ENCODE measurements around the gene A1BG.

A1BG gene

DNA sequence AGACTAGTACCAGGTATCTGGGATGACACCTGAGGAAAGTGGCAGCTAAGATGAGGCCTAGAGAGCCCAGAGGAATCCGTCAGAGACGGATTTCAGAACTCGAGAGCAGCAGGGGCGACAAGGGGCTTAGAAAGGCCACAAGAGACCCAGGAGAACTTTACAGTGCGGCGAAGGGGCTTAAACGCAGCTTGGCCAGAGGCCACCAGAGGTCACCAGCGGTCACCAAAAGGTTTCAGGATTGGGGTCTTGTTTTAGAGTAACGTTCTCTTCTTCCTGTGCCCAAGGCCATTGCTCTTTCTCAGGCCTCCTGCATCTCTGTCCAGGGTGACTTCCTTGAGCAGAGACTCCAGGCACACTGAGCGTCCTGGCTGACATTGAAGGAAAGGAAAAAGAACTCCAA is 24.3 kb downstream of the A1BG start:
- H3K4me1 ChIP-seq: peaks cover 32 to 42% (median 38%) of the 10 kb centered on the region in 10 experiments
- H3K4me2 ChIP-seq: peak overlapping the region; percentile 80 to 96 (median 89)
- no peaks in the 10 kb centered on the region for H3K27me3 ChIP-seq
- peak overlapping the region in 10 of 11 experiments; percentile 17 to 89 (median 84); a peak in 17 of 22 replicates for H3K9ac ChIP-seq
- H3K36me3 ChIP-seq: peaks cover 0 to 9% (median 0%) of the 10 kb centered on the region in 11 experiments; a peak in 4 of 22 replicates
- no peak overlapping the region for H3K4me3 ChIP-seq
- no peak for TF ChIP-seq Cebpa-rat (IDR thresholded peaks at IDR 0.05)
- H3K27ac ChIP-seq: peak overlapping the region in 3 of 11 experiments; percentile 9 to 35 (median 31); a peak in 3 of 22 replicates
- peaks cover 0 to 12% (median 8%) of the 10 kb centered on the region in 11 experiments; a peak in 8 of 22 replicates for H4K20me1 ChIP-seq
- no peaks in the 10 kb centered on the region for H3K9me3 ChIP-seq (replicated peaks in 1 of 11)

DNA sequence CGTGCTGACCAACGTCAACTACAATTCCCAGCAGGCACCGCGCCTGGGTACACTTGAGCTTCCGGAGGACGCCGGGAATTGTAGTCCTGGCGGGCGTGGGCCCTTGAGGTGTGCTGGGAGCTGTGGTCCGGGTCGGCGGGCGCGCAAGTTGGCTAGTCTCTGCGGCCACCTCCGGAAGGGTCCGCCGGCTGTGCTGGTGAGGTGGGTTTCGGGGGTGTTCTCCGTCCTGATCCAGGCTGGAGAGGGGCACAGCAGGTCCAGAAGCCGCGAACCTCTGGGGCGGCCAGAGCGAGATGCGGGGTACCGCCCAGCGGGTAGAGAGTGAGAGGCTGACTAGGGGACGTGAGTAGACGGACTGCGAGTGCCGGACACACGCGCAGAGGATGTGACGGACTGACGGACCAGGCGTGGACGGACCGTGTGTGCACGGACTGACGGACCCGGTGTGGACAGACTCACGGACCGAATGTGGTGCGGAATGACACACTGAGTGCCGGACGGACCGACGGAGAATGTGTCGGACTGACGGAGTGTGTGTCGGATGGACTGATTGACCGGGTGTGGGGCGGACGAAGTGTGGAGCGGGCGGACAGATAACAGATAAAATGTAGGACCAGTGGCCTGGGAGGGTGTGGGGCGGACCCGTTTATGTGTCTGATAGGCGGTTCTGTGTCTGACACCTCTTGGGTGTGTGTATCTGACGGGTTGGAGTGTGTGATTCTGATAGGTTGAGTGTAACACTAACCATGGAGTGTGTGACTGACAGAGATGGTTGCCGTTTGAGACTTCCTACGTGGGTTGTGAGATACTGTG is 26.2 kb downstream of the A1BG start, which contains the start of gene ZSCAN22:
ZSCAN22 (plus strand) TSS at position 81 of the 813 bp plus-strand sequence. CDS start 7,809 bp downstream, outside the sequence.
- no peaks in the 10 kb centered on the region for H3K9me3 ChIP-seq (replicated peaks in 1 of 11)
- H3K36me3 ChIP-seq: peaks cover 2 to 24% (median 13%) of the 10 kb centered on the region in 11 experiments; a peak in 15 of 22 replicates
- H3K4me2 ChIP-seq: peak within 1 kb of the TSS; percentile 80 to 96 (median 91)
- TF ChIP-seq Cebpa-rat (IDR thresholded peaks at IDR 0.05): no peak
- H3K4me1 ChIP-seq: peaks cover 32 to 42% (median 37%) of the 10 kb centered on the region in 10 experiments
- peak within 1 kb of the TSS; percentile 59 to 91 (median 82) for H3K4me3 ChIP-seq
- peak within 1 kb of the TSS; percentile 75 to 89 (median 85) for H3K9ac ChIP-seq
- no peaks in the 10 kb centered on the region for H3K27me3 ChIP-seq
- H4K20me1 ChIP-seq: peaks cover 0 to 23% (median 8%) of the 10 kb centered on the region in 11 experiments; a peak in 10 of 22 replicates
- H3K27ac ChIP-seq: peak within 1 kb of the TSS; percentile 45 to 87 (median 76); a peak in 21 of 22 replicates

DNA sequence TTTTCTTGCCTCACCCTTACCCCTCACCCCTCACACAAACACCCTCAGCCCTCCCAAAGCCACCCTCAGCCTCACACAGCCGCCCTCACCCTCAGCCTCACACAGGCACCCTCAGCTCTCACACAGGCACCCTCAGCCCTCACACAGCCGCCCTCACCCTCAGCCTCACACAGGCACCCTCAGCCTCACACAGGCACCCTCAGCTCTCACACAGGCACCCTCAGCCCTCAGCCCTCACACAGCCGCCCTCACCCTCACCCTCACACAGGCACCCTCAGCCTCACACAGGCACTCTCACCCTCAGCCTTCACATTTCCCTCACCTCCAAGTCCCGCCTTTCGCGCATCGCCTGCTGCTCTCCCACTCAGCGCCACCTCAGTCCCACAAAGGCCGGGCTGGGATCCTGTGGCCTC is 26.8 kb downstream of the A1BG start:
- peaks cover 32 to 42% (median 37%) of the 10 kb centered on the region in 10 experiments for H3K4me1 ChIP-seq
- H3K4me3 ChIP-seq: peak overlapping the region; percentile 59 to 91 (median 82)
- H3K36me3 ChIP-seq: peaks cover 5 to 31% (median 19%) of the 10 kb centered on the region in 11 experiments; a peak in 16 of 22 replicates
- H3K27ac ChIP-seq: peak overlapping the region; percentile 45 to 87 (median 76); a peak in 21 of 22 replicates
- peak overlapping the region; percentile 80 to 96 (median 89) for H3K4me2 ChIP-seq
- H3K9ac ChIP-seq: peak overlapping the region; percentile 75 to 89 (median 85)
- peaks cover 0 to 23% (median 8%) of the 10 kb centered on the region in 11 experiments; a peak in 10 of 22 replicates for H4K20me1 ChIP-seq
- H3K27me3 ChIP-seq: no peaks in the 10 kb centered on the region
- TF ChIP-seq Cebpa-rat (IDR thresholded peaks at IDR 0.05): no peak
- H3K9me3 ChIP-seq (replicated peaks in 1 of 11): no peaks in the 10 kb centered on the region

DNA sequence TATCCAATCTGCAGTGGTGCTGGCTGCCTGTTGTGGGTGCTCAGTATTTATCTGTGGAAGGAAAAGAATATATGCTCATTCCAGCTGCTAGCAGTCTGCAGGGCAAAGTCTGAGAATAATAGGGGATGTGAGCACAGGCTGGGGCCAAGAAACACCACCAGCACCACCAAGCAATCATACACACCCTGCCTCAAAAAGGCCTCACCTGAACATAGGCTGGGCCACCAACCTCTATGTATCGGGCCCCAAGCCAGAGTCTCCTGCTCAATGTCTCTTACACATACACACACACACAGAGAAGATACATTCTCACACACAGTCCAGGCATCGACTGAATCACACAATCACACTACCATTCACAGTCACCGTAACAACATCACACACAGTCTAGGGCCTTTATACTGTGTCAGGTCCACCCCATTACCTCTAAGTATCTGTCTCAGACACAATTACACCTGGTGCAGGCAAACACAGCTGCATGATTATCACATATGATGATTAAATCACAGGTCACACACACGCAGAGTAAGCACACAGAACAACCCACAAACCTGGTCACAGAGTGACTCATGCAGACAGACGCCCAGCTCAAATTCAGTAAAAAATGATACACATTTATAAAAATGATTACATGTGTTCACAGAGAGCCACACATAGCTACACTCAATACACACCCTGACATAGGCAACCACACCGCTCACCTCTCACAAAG is 27.8 kb downstream of the A1BG start:
- Histone ChIP-seq H3K36me3 (peaks cover 5 to 37% (median 19%) of the 10 kb centered on the region in 11 experiments; a peak in 16 of 22 replicates), H3K4me3 (peak overlapping the region; percentile 59 to 91 (median 82)), H3K27ac (peak overlapping the region in 7 of 11 experiments; percentile 69 to 84 (median 76); a peak in 7 of 22 replicates)

DNA sequence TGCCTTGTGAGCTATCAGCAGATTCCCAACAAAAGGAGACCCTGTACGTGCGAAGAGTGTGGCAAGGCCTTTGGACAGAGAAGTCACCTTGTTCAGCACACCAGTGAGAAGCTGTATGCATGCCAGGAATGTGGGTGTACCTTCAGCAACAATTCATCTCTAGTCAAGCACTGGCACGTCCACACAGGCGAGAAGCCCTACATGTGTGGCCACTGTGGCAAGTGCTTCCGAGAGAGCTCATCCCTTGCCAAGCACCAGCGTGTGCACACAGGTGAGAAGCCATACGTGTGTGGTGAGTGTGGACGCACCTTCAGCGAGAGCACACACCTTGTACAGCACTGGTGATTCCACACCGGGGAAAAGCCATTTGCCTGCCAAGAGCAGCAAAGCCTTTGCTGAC is 34.1 kb downstream of the A1BG start:
- TF ChIP-seq Cebpa-rat (IDR thresholded peaks at IDR 0.05): no peak
- Histone ChIP-seq H3K4me3 (no peak overlapping the region), H3K36me3 (peaks cover 26 to 70% (median 53%) of the 10 kb centered on the region in 11 experiments), H3K4me2 (no peak overlapping the region), H3K4me1 (no peaks in the 10 kb centered on the region), H4K20me1 (peaks cover 21 to 79% (median 54%) of the 10 kb centered on the region in 11 experiments; a peak in 21 of 22 replicates), H3K27me3 (no peaks in the 10 kb centered on the region), H3K9ac (no peak overlapping the region), H3K27ac (no peak overlapping the region), H3K9me3 (replicated peaks in 1 of 11) (no peaks in the 10 kb centered on the region)

More for the DNA sequence above, 27.8 kb downstream of the A1BG start:
- no peak for TF ChIP-seq Cebpa-rat (IDR thresholded peaks at IDR 0.05)
- Histone ChIP-seq H3K9me3 (replicated peaks in 1 of 11) (no peaks in the 10 kb centered on the region), H3K4me1 (peaks cover 32 to 41% (median 37%) of the 10 kb centered on the region in 10 experiments), H3K4me2 (peak overlapping the region; percentile 80 to 96 (median 89)), H3K27me3 (no peaks in the 10 kb centered on the region), H3K9ac (peak overlapping the region; percentile 75 to 89 (median 85)), H4K20me1 (peaks cover 0 to 28% (median 12%) of the 10 kb centered on the region in 11 experiments; a peak in 12 of 22 replicates)

DNA sequence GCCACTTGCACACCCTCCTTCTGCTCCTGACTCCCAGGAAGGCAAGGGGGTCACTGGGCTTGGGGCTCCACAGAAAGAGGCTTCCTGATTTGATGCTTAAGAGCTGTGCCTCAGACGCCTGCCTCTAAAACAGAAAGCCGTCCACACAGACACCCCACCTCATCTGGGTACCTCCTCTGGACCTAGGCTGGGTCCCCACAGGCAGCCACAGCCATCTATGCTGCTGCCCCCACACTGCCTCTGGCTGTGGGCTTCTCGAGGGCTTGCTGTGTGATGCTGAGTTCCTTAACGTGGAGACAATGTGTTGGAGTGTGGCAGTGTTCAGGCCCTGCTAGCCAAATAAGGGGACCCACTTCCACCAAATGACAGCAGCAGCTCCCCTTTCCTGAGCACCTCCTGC is 35.0 kb downstream of the A1BG start:
- Histone ChIP-seq H3K4me1 (no peaks in the 10 kb centered on the region), H3K4me2 (no peak overlapping the region), H4K20me1 (peaks cover 21 to 80% (median 54%) of the 10 kb centered on the region in 11 experiments; a peak in 21 of 22 replicates), H3K9me3 (replicated peaks in 1 of 11) (0 out of 22 replicates have a peak, but pooled peaks cover 0 to under 1% (median 0%) of the 10 kb centered on the region in 11 experiments), H3K9ac (no peak overlapping the region), H3K4me3 (no peak overlapping the region), H3K36me3 (peaks cover 36 to 77% (median 58%) of the 10 kb centered on the region in 11 experiments), H3K27me3 (no peaks in the 10 kb centered on the region), H3K27ac (no peak overlapping the region)
- no peak for TF ChIP-seq Cebpa-rat (IDR thresholded peaks at IDR 0.05)

DNA sequence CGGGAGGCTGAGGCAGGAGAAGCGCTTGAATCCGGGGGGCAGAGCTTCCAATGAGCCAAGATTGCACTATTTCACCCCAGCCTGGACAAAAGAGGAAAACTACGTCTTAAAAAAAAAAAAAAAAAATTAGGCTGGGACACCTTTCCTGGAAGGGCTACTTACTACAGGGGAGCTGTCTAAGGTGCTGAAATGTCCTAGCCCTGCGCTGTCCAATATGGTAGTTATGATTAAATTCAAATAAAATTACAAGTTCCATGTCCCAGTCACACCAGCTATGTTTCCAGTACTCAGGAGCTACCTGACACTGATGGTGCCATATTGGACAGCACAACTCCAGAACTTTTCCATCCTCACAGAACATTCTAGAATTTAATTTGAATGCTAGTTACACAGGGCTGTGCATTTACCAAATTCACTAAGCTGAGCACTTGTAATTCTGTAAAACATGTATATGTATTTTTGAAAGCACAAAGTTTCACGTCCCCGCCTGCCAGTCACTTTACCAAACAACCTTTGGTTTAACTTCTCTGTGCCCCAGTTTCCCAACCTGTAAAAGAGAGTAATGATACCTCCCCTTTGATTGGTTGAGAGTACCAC is 35.7 kb downstream of the A1BG start:
- H3K27me3 ChIP-seq: no peaks in the 10 kb centered on the region
- H3K9ac ChIP-seq: no peak overlapping the region
- H3K4me1 ChIP-seq: no peaks in the 10 kb centered on the region
- H3K9me3 ChIP-seq (replicated peaks in 1 of 11): 0 out of 22 replicates have a peak, but pooled peaks cover 0 to 4% (median 0%) of the 10 kb centered on the region in 11 experiments
- H4K20me1 ChIP-seq: peaks cover 21 to 81% (median 56%) of the 10 kb centered on the region in 11 experiments; a peak in 21 of 22 replicates
- no peak overlapping the region for H3K4me3 ChIP-seq
- TF ChIP-seq Cebpa-rat (IDR thresholded peaks at IDR 0.05): no peak
- no peak overlapping the region for H3K27ac ChIP-seq
- no peak overlapping the region for H3K4me2 ChIP-seq
- H3K36me3 ChIP-seq: peaks cover 43 to 78% (median 58%) of the 10 kb centered on the region in 11 experiments

DNA sequence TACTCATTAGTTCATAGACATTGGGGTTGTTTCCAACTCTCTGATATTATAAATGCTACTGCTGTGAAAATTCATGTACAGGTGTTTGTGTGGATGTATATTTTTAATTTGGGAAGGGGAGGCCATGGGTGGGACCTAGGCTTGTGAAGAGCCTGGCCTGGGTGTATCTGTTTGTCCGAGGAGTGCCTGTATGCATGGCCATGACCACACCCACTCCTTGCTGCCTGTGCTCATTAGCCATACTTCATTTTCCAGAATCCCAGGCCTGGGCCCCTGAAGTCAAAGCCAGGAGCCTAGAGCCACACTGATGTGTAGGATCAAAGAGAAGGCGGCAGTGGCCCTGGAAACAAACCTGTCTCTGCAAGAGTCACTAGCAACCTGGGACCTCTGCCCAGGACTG is 37.7 kb downstream of the A1BG start:
- no peak for TF ChIP-seq Cebpa-rat (IDR thresholded peaks at IDR 0.05)

More for the DNA sequence above, 37.7 kb downstream of the A1BG start:
- no peak overlapping the region for H3K4me2 ChIP-seq
- peaks cover 55 to 79% (median 71%) of the 10 kb centered on the region in 11 experiments for H3K36me3 ChIP-seq
- H3K27ac ChIP-seq: no peak overlapping the region
- H3K4me1 ChIP-seq: no peaks in the 10 kb centered on the region
- no peaks in the 10 kb centered on the region for H3K27me3 ChIP-seq
- no peak overlapping the region for H3K4me3 ChIP-seq
- H3K9ac ChIP-seq: no peak overlapping the region
- H3K9me3 ChIP-seq (replicated peaks in 1 of 11): peaks cover 0 to 19% (median 4%) of the 10 kb centered on the region in 11 experiments; a peak in 6 of 22 replicates
- peaks cover 21 to 95% (median 69%) of the 10 kb centered on the region in 11 experiments; a peak in 21 of 22 replicates for H4K20me1 ChIP-seq
